Right atrium auricular region (tissue), 2 donors: ENCODE measurements around the gene PAXIP1. TPM values are rescaled to one million over a fixed set of nuclear protein-coding genes. Genes with fewer than 3 reads are reported as not detected.

Experiments
- DNase-seq: peaks from one replicate; pipeline ENCODE4 v3.0.0-alpha.2; 2019; ENCODE audit warnings: low spot score
- H3K27ac ChIP-seq, 2 donors: fragments of 200-600 bp; sonication (generic); 1 replicate in 1 of 2; 2 replicates in 1 of 2; pipeline ENCODE4 v1.5.1; 2016 to 2019
- H3K27me3 ChIP-seq, 2 donors: fragments of 200-600 bp; sonication (generic); one replicate each; pipeline versions ENCODE4 v1.5.1 to v1.6.0; 2017 to 2019
- H3K36me3 ChIP-seq: fragments of 200-600 bp; sonication (generic); one replicate; pipeline ENCODE4 v1.5.1; 2016
- H3K4me1 ChIP-seq, 2 donors: fragments of 200-600 bp; sonication (generic); one replicate each; pipeline versions ENCODE4 v1.5.1 to v1.6.0; 2017 to 2019
- H3K4me3 ChIP-seq, 2 donors: fragments of 200-600 bp; sonication (generic); 1 replicate in 1 of 2; 2 replicates in 1 of 2; pipeline ENCODE4 v1.5.1; 2017 to 2019; ENCODE audit warnings: mild to moderate bottlenecking in 1 of 2, moderate library complexity in 1 of 2
- H3K9me3 ChIP-seq, 2 donors: fragments of 200-600 bp; sonication (generic); one replicate each; pipeline ENCODE4 v1.5.1; 2019
- CTCF ChIP-seq, 2 donors: fragments of 200-600 bp; sonication (generic); IDR thresholded peaks; one replicate each; pipeline ENCODE4 v1.5.1; 2019; ENCODE audit warnings: antibody characterized with exemption in 2 of 2
- total RNA-seq, 2 donors: library from RNA; depleted of rRNA; stranded (reverse); fragments of >200 nt; gene quantifications; one replicate each; pipeline ENCODE4 v1.1.0, GENCODE V29; 2016

The PAXIP1 gene
- total RNA-seq, 2 donors from 2014 or later, result 6.2 to 8.2 TPM

GRCh38 chr7:155000795-155001194 is 2.1 kb downstream of the PAXIP1 start:
- peaks cover 0 to 20% of the 10 kb centered on the region in 2 donors for H3K4me1 ChIP-seq
- DNase-seq, result no peak
- TF ChIP-seq CTCF (IDR thresholded peaks at IDR 0.05), result no peak
- H3K36me3 ChIP-seq, result peaks cover 15% of the 10 kb centered on the region
- H3K27ac ChIP-seq, result no peak overlapping the region
- no peaks in the 10 kb centered on the region for H3K9me3 ChIP-seq
- no peaks in the 10 kb centered on the region for H3K27me3 ChIP-seq
- H3K4me3 ChIP-seq, result no peak overlapping the region

- H3K27ac ChIP-seq, result no peak overlapping the region
- no peak overlapping the region for H3K4me3 ChIP-seq
- no peaks in the 10 kb centered on the region for H3K27me3 ChIP-seq
- no peaks in the 10 kb centered on the region for H3K9me3 ChIP-seq
- DNase-seq, result no peak
- TF ChIP-seq CTCF (IDR thresholded peaks at IDR 0.05), result no peak
- H3K4me1 ChIP-seq, result peaks cover 0 to 8% of the 10 kb centered on the region in 2 donors
- peaks cover 23% of the 10 kb centered on the region for H3K36me3 ChIP-seq
Observed at GRCh38 chr7:154998481-154998880, 4.4 kb downstream of the PAXIP1 start.

- Histone ChIP-seq H3K27me3 (no peaks in the 10 kb centered on the region), H3K9me3 (no peaks in the 10 kb centered on the region), H3K27ac (no peak overlapping the region), H3K4me3 (no peak overlapping the region), H3K4me1 (peaks cover 0 to 8% of the 10 kb centered on the region in 2 donors), H3K36me3 (peaks cover 23% of the 10 kb centered on the region)
- no peak for DNase-seq
- TF ChIP-seq CTCF (IDR thresholded peaks at IDR 0.05), result no peak
Observed at GRCh38 chr7:154997840-154998370, 5.0 kb downstream of the PAXIP1 start.

- H3K4me1 ChIP-seq, result peaks cover 0 to 4% of the 10 kb centered on the region in 2 donors
- no peak overlapping the region for H3K4me3 ChIP-seq
- peaks cover 23% of the 10 kb centered on the region for H3K36me3 ChIP-seq
- H3K27ac ChIP-seq, result no peak overlapping the region
- H3K9me3 ChIP-seq, result no peaks in the 10 kb centered on the region
- no peak for TF ChIP-seq CTCF (IDR thresholded peaks at IDR 0.05)
- DNase-seq, result no peak
- H3K27me3 ChIP-seq, result no peaks in the 10 kb centered on the region
Observed at GRCh38 chr7:154996756-154997155, 6.2 kb downstream of the PAXIP1 start.

- H3K4me1 ChIP-seq, result no peaks in the 10 kb centered on the region
- H3K36me3 ChIP-seq, result peaks cover 23% of the 10 kb centered on the region
- no peaks in the 10 kb centered on the region for H3K27me3 ChIP-seq
- H3K9me3 ChIP-seq, result no peaks in the 10 kb centered on the region
- DNase-seq, result no peak
- H3K4me3 ChIP-seq, result no peak overlapping the region
- TF ChIP-seq CTCF (IDR thresholded peaks at IDR 0.05), result no peak
- no peak overlapping the region for H3K27ac ChIP-seq
Observed at GRCh38 chr7:154996101-154996500, 6.8 kb downstream of the PAXIP1 start.

GRCh38 chr7:154994996-154995395 is 7.9 kb downstream of the PAXIP1 start:
- Histone ChIP-seq H3K27ac (no peak overlapping the region), H3K9me3 (no peaks in the 10 kb centered on the region), H3K4me3 (no peak overlapping the region), H3K4me1 (no peaks in the 10 kb centered on the region), H3K36me3 (peaks cover 23% of the 10 kb centered on the region), H3K27me3 (no peaks in the 10 kb centered on the region)
- TF ChIP-seq CTCF (IDR thresholded peaks at IDR 0.05), result no peak
- no peak for DNase-seq
